Peyer's patch (tissue), 4 donors: ENCODE measurements around the gene SPG7.

ENCODE experiments used
- POLR2A ChIP-seq, 2 donors: fragments of 450-650 bp; IDR thresholded peaks; one replicate each; pipeline ENCODE4 v1.5.1; 2017; ENCODE audit warnings: antibody characterized with exemption in 2 of 2, mild to moderate bottlenecking in 2 of 2, moderate library complexity in 2 of 2
- TF ChIP-seq, protein P1 (sequence below), 6 experiments: fragments of 450-650 bp in 4 of 6; fragments of 200-600 bp in 2 of 6; sonication (generic) in 1 of 6; IDR thresholded peaks; one replicate each; pipeline ENCODE4 v1.5.1; 2017 to 2019; ENCODE audit warnings: antibody characterized with exemption in 6 of 6, mild to moderate bottlenecking in 3 of 6, moderate library complexity in 1 of 6

GRCh38 chr16:89581045-89581695, 73.0 kb downstream of the SPG7 start:
- TF ChIP-seq, protein P1, sequence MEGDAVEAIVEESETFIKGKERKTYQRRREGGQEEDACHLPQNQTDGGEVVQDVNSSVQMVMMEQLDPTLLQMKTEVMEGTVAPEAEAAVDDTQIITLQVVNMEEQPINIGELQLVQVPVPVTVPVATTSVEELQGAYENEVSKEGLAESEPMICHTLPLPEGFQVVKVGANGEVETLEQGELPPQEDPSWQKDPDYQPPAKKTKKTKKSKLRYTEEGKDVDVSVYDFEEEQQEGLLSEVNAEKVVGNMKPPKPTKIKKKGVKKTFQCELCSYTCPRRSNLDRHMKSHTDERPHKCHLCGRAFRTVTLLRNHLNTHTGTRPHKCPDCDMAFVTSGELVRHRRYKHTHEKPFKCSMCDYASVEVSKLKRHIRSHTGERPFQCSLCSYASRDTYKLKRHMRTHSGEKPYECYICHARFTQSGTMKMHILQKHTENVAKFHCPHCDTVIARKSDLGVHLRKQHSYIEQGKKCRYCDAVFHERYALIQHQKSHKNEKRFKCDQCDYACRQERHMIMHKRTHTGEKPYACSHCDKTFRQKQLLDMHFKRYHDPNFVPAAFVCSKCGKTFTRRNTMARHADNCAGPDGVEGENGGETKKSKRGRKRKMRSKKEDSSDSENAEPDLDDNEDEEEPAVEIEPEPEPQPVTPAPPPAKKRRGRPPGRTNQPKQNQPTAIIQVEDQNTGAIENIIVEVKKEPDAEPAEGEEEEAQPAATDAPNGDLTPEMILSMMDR (IDR thresholded peaks at IDR 0.05) = no peak
- no peak for TF ChIP-seq POLR2A (IDR thresholded peaks at IDR 0.05)
